ENCODE results near the gene ZNF467.

The ZNF467 gene

GRCh38 chr7:149727899-149728476 is 45.4 kb downstream of the ZNF467 start:
- TF ChIP-seq POLR2AphosphoS5 (IDR thresholded peaks at IDR 0.05; ENCODE audit: low read depth, low read length) = no peak
- TF ChIP-seq FOXP2 (optimal IDR thresholded peaks at IDR 0.05; ENCODE audit: borderline replicate concordance, extremely low read depth, extremely low read length, insufficient read depth) = no peak
- TF ChIP-seq SIN3A (IDR thresholded peaks at IDR 0.05; ENCODE audit: borderline replicate concordance, insufficient read depth, low read length) = no peak
- TF ChIP-seq, protein P1, sequence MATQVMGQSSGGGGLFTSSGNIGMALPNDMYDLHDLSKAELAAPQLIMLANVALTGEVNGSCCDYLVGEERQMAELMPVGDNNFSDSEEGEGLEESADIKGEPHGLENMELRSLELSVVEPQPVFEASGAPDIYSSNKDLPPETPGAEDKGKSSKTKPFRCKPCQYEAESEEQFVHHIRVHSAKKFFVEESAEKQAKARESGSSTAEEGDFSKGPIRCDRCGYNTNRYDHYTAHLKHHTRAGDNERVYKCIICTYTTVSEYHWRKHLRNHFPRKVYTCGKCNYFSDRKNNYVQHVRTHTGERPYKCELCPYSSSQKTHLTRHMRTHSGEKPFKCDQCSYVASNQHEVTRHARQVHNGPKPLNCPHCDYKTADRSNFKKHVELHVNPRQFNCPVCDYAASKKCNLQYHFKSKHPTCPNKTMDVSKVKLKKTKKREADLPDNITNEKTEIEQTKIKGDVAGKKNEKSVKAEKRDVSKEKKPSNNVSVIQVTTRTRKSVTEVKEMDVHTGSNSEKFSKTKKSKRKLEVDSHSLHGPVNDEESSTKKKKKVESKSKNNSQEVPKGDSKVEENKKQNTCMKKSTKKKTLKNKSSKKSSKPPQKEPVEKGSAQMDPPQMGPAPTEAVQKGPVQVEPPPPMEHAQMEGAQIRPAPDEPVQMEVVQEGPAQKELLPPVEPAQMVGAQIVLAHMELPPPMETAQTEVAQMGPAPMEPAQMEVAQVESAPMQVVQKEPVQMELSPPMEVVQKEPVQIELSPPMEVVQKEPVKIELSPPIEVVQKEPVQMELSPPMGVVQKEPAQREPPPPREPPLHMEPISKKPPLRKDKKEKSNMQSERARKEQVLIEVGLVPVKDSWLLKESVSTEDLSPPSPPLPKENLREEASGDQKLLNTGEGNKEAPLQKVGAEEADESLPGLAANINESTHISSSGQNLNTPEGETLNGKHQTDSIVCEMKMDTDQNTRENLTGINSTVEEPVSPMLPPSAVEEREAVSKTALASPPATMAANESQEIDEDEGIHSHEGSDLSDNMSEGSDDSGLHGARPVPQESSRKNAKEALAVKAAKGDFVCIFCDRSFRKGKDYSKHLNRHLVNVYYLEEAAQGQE (IDR thresholded peaks at IDR 0.05; ENCODE audit: insufficient read depth in 1 of 2, low read depth in 2 of 2, low read length in 2 of 2) = no peak
- no peak for TF ChIP-seq TAF1 (IDR thresholded peaks at IDR 0.05; ENCODE audit: borderline replicate concordance, insufficient read depth, low read length)

DNA sequence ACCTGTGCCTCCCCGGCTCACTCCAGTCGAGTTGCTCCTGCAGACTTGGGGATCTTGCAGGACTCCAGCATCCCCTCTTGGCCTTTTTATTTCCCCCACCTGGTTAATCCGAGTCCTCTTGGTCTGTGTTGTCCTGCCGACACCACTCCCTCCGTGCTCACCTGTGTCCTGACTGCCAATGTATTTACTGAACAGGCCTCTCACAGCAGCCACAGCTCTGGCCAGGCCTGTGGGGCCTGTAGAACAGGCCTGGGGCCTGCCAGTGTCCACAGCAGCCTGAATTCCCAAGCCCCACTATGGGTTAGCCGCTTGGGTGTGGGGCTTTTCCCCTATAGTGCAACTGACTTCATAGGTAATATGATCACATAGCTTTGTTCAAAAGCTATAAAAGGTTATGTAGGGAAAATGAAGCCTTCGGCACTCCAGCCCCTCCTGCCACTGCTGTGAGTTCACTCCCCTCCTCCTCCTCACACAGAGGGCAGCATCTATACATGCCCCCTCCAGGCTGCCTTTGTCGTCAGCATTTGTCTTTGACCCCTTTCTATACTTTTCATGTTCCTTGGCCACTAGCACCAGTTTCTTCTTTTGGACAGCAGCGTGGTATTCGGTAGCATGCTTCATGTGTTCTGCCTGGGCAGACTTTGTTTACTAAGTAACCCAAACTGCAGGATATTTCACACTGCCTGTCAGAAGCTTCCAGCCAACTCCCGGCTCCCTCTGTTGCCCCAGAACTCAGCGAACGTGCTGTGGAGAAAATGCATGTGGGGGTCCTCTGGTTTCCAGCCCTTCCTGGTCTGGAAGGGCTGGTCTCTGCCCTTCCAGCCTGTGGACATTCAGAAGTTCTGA is 46.1 kb downstream of the ZNF467 start:
- no peak for TF ChIP-seq FOXP2 (optimal IDR thresholded peaks at IDR 0.05; ENCODE audit: borderline replicate concordance, extremely low read depth, extremely low read length, insufficient read depth)
- TF ChIP-seq, protein P1 (IDR thresholded peaks at IDR 0.05; ENCODE audit: insufficient read depth in 1 of 2, low read depth in 2 of 2, low read length in 2 of 2) = no peak
- no peak for TF ChIP-seq SIN3A (IDR thresholded peaks at IDR 0.05; ENCODE audit: borderline replicate concordance, insufficient read depth, low read length)
- TF ChIP-seq TAF1 (IDR thresholded peaks at IDR 0.05; ENCODE audit: borderline replicate concordance, insufficient read depth, low read length) = no peak
- no peak for TF ChIP-seq POLR2AphosphoS5 (IDR thresholded peaks at IDR 0.05; ENCODE audit: low read depth, low read length)

DNA sequence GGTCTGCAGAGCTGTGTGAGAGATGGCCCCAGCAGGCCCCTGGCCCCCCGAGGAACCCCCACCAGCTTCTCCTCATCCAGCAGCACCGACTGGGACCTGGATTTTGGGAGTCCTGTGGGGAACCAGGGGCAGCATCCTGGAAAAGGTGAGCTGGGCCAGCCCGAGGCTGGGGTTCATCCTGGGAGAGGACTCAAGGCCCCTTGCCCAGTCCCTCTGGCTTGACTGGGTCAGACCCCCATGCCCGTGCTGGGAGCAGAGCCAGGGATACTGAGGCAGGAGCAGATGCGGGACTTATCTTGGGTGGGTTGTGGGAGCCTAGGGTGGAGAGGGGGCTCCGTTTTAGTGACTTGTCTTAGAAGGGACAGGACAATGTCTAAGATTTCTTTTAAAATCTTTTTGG is 47.5 kb downstream of the ZNF467 start:
- no peak for TF ChIP-seq TAF1 (IDR thresholded peaks at IDR 0.05; ENCODE audit: borderline replicate concordance, insufficient read depth, low read length)
- TF ChIP-seq, protein P1 (IDR thresholded peaks at IDR 0.05; ENCODE audit: insufficient read depth in 1 of 2, low read depth in 2 of 2, low read length in 2 of 2) = no peak
- TF ChIP-seq POLR2AphosphoS5 (IDR thresholded peaks at IDR 0.05; ENCODE audit: low read depth, low read length) = no peak

DNA sequence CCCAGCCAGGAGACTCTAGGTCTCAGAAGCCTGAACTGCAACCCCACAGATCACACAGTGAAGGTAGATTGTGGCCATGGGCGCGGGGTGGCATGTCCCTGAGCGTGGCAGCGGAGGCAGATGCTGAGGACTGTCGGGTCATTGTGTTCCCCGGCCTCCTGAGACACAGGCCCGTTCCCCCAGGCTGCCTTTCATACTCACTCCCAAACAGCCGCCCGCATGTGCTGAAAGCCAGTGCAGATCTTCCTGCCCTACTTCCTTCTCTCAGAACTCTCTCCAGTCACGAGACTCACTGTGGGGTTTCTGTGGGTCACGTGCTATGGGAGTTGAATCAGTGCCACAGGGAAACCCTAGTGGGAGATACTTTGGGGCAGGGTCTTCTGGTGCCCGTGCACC is 48.0 kb downstream of the ZNF467 start:
- TF ChIP-seq TAF1 (IDR thresholded peaks at IDR 0.05; ENCODE audit: borderline replicate concordance, insufficient read depth, low read length) (no peak), POLR2AphosphoS5 (IDR thresholded peaks at IDR 0.05; ENCODE audit: low read depth, low read length) (no peak), SIN3A (IDR thresholded peaks at IDR 0.05; ENCODE audit: borderline replicate concordance, insufficient read depth, low read length) (no peak), FOXP2 (optimal IDR thresholded peaks at IDR 0.05; ENCODE audit: borderline replicate concordance, extremely low read depth, extremely low read length, insufficient read depth) (no peak)
- TF ChIP-seq, protein P1 (IDR thresholded peaks at IDR 0.05; ENCODE audit: insufficient read depth in 1 of 2, low read depth in 2 of 2, low read length in 2 of 2) = no peak
